Astrocyte (in vitro differentiated cells and primary cell): Measurements from ENCODE around the gene ATXN2.

Experiments
- CTCF ChIP-seq: IDR thresholded peaks from 2 replicates; pipeline ENCODE4 v1.5.1; 2011; ENCODE audit warnings: low read depth, mild to moderate bottlenecking, inconsistent platforms, low read length, moderate library complexity; ENCODE audit not compliant: insufficient read depth
- EZH2 ChIP-seq: IDR thresholded peaks from 2 replicates; pipeline ENCODE4 v1.6.1; 2012; ENCODE audit warnings: mild to moderate bottlenecking, low read length, inconsistent platforms; ENCODE audit not compliant: insufficient read depth

GRCh38 chr12:111448266-111448830 is 150.8 kb downstream of the ATXN2 start:
- TF ChIP-seq CTCF (no peak), EZH2 (no peak)
